Measurements from ENCODE around the gene CBARP. TPM values are rescaled to one million over a fixed set of nuclear protein-coding genes. Genes with fewer than 3 reads are reported as not detected.

Gene CBARP
- total RNA-seq, 6 experiments from 2014 or later = 0.15 to 0.62 (median 0.31) TPM

DNA sequence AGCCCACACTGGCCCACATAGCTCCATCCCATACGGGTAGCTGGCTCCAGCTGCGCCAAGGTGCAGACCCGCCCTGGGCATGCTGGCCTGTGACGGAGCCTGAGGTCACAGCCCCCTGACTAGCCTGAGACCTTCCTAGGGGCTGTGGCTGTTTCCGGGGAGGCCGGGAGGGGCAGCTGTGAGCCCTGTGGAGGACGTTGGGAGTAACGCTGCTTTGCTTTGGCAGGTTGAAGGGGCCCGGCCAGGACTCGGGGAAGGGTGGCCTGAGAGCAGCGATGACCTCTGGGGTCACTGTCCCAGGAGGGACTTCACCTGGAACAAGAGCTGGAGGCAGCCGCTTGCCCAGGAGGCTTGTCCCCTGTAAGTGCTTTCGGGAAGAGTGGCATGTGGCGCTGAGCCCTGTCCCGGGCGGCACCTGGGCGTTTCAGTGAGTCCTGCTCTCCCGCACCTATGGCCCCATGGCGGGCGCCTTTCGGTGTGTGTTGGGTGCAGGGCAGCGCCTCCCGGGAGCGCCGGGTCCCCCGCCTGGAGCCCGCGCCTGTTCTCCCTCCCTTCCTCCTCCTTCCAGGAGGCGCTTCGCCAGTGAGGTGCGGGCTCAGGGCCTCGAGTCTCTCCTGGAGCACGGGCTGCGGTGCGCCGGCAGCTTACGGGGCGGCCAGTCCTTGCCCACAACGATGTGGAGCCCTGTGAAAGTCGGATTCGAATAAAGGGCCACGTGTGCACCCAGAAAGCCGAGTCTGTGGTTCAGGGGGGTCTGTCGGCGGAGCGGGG is 36.5 kb upstream of the CBARP start:
- Histone ChIP-seq H3K27me3 (no peaks in the 10 kb centered on the region), H3K4me3 (peak overlapping the region; percentile 57 to 72 (median 70)), H3K27ac (peak overlapping the region in 2 of 3 donors; percentile 84 to 97), H3K9me3 (no peaks in the 10 kb centered on the region), H3K36me3 (peaks cover 10 to 47% (median 28%) of the 10 kb centered on the region in 4 donors), H3K4me1 (peaks cover 0 to 60% (median 25%) of the 10 kb centered on the region in 4 donors)
- 80% methylated on average over 4 of the region's 46 CpGs for WGBS (ENCODE audit: insufficient coverage, low coverage, low lambda C conversion rate, missing lambda C conversion rate)
- intact Hi-C loops (cut with DNase I) = no loop called here
- no peak for TF ChIP-seq CTCF (IDR thresholded peaks at IDR 0.05)
- no peak for TF ChIP-seq POLR2A (IDR thresholded peaks at IDR 0.05)
- ATAC-seq = no peak
- DNase-seq = no peak

DNA sequence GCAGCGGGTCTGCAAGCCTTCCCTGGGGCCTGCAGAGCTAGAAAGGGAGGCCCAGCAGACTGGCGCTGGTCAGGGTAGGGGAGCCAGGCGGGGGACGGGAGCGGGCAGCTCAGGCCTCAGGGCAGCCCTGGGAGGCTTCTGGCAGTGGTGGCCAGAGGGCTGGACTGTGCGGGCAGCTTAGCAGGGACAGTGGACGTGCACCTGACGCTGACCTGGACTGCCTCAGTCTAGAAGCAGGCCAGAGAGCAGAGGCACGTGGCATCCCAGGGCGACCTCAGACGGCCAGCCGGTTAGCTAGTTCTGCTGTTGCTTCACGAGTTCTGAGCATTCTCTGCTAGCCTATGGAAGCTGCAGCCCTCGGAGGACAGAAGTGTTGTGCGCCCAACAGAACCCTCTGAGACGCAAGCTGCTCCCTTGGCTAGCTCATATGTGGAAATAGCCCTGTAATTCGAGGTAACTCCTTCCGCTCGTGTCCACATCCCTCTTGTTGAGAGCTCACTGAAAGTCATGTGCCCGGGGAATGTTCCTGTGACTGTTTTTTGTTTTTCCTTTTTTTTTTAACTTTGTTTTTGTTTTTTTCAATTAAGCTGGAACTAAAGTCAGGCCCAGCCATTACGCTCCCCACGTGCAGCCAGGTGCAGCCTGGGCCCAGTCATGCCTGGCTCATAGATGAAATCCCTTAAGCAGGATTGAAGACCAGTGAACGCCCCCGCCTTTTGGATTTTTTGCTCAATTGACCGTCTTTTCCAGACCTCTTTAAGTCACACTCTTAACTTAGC is 35.6 kb upstream of the CBARP start:
- H3K27me3 ChIP-seq = no peaks in the 10 kb centered on the region
- H3K4me1 ChIP-seq = peaks cover 0 to 64% (median 27%) of the 10 kb centered on the region in 4 donors
- DNase-seq = peak; percentile 60 to 88 (median 84)
- intact Hi-C loops (cut with DNase I) = no loop called here
- no peaks in the 10 kb centered on the region for H3K9me3 ChIP-seq
- TF ChIP-seq CTCF (IDR thresholded peaks at IDR 0.05) (no peak), POLR2A (IDR thresholded peaks at IDR 0.05) (peak; percentile 29)
- H3K4me3 ChIP-seq = no peak overlapping the region
- peaks cover 10 to 43% (median 27%) of the 10 kb centered on the region in 4 donors for H3K36me3 ChIP-seq
- ATAC-seq = peak in 2 of 4 donors; percentile 1 to 3
- H3K27ac ChIP-seq = peak overlapping the region in 2 of 3 donors; percentile 15 to 30
- WGBS (ENCODE audit: insufficient coverage, low coverage, low lambda C conversion rate, missing lambda C conversion rate) = 67% methylated on average over 8 of the region's 25 CpGs

- H3K27ac ChIP-seq = peak overlapping the region in 2 of 3 donors; percentile 15 to 30
- H3K27me3 ChIP-seq = no peaks in the 10 kb centered on the region
- ATAC-seq = no peak
- no peak for TF ChIP-seq CTCF (IDR thresholded peaks at IDR 0.05)
- TF ChIP-seq POLR2A (IDR thresholded peaks at IDR 0.05) = no peak
- DNase-seq = no peak
- H3K4me3 ChIP-seq = no peak overlapping the region
- H3K4me1 ChIP-seq = peaks cover 0 to 65% (median 30%) of the 10 kb centered on the region in 4 donors
- H3K36me3 ChIP-seq = peaks cover 10 to 43% (median 27%) of the 10 kb centered on the region in 4 donors
- intact Hi-C loops (cut with DNase I) = no loop called here
- H3K9me3 ChIP-seq = no peaks in the 10 kb centered on the region
- 53% methylated on average over 30 of the region's 33 CpGs for WGBS (ENCODE audit: insufficient coverage, low coverage, low lambda C conversion rate, missing lambda C conversion rate)
Observed at GRCh38 chr19:1272423-1273262, 34.8 kb upstream of the CBARP start.

All from right lobe of liver (tissue), 6 donors.